HepG2 (cell line): ENCODE results near the gene ZNF814.
"Not testable (repeated sequence)": the region's sequence is repeated elsewhere in the genome, so short reads cannot be mapped to it uniquely, and the experiment has no call there.

Experiments
- CCAR2 ChIP-seq: fragments of 200-400 bp; formaldehyde crosslinking; optimal IDR thresholded peaks from 2 replicates; pipeline ENCODE3; 2018; ENCODE audit warnings: low read depth, mild to moderate bottlenecking, low read length, moderate library complexity
- ELF4 ChIP-seq: sonication (generic); formaldehyde crosslinking; IDR thresholded peaks from 2 replicates; pipeline ENCODE4 v1.5.0; 2020; ENCODE audit warnings: missing genetic modification reagents, mild to moderate bottlenecking, moderate library complexity, borderline replicate concordance
- ESRRA ChIP-seq: sonication (generic); formaldehyde crosslinking; IDR thresholded peaks from 2 replicates; pipeline ENCODE4 v1.5.1; 2020; ENCODE audit warnings: mild to moderate bottlenecking, low read depth, missing genetic modification reagents
- MED1 ChIP-seq: sonication (generic); formaldehyde crosslinking; IDR thresholded peaks from 2 replicates; pipeline ENCODE4 v1.4.0; 2020; ENCODE audit warnings: missing genetic modification reagents
- RFX5 ChIP-seq: IDR thresholded peaks from 2 replicates; pipeline ENCODE4 v1.6.1; 2011; ENCODE audit warnings: low read depth, low read length, improper control_type of control experiment
- ZBTB1 ChIP-seq: sonication (generic); formaldehyde crosslinking; IDR thresholded peaks from 2 replicates; pipeline ENCODE4 v1.4.0; 2020; ENCODE audit warnings: missing genetic modification reagents, borderline replicate concordance
- ZBTB21 ChIP-seq: sonication (generic); formaldehyde crosslinking; IDR thresholded peaks from 2 replicates; pipeline ENCODE4 v1.4.0; 2020; ENCODE audit warnings: missing genetic modification reagents
- ZBTB33 ChIP-seq: sonication (generic); formaldehyde crosslinking; IDR thresholded peaks from 2 replicates; pipeline ENCODE4 v1.4.0; 2020; ENCODE audit warnings: missing genetic modification reagents
- ZMYM3 ChIP-seq: sonication (generic); formaldehyde crosslinking; IDR thresholded peaks from 2 replicates; pipeline ENCODE4 v1.5.1; 2020; ENCODE audit warnings: mild to moderate bottlenecking, missing genetic modification reagents
- ZNF205 ChIP-seq: IDR thresholded peaks from 2 replicates; pipeline ENCODE4 v1.6.1; 2018; ENCODE audit warnings: missing biosample characterization, missing genetic modification reagents
- ZNF614 ChIP-seq: IDR thresholded peaks from 2 replicates; pipeline ENCODE4 v1.6.1; 2018; ENCODE audit warnings: missing biosample characterization, missing genetic modification reagents, inconsistent platforms, borderline replicate concordance

GRCh38 chr19:57873883-57874799 is 14.7 kb downstream of the ZNF814 start:
- not testable (repeated sequence) for TF ChIP-seq ZBTB21 (CRISPR knock-in tag); MED1 (CRISPR knock-in tag); ZNF205 (CRISPR knock-in tag); ZBTB1; ZBTB33 (CRISPR knock-in tag); ESRRA (CRISPR knock-in tag); RFX5; ZMYM3; ELF4 (CRISPR knock-in tag); ZNF614 (CRISPR knock-in tag); CCAR2
